ENCODE measurements around the gene SAMSN1.

GRCh38 chr21:14499316-14499715, 46.8 kb downstream of the SAMSN1 start:
- TF ChIP-seq POLR2A (IDR thresholded peaks at IDR 0.05) (no peak), EP300 (IDR thresholded peaks at IDR 0.05; ENCODE audit: low read depth) (no peak)
